Epidermal melanocyte (primary cell): ENCODE results near the gene SLC2A4RG.
A peak's percentile ranks its signal among the peaks of the same experiment; 100 is the strongest.

Source experiments
- DNase-seq: peaks from one replicate; pipeline ENCODE4 v3.0.0; 2011; ENCODE audit warnings: low spot score; ENCODE audit not compliant: insufficient read length

The SLC2A4RG gene, protein sequence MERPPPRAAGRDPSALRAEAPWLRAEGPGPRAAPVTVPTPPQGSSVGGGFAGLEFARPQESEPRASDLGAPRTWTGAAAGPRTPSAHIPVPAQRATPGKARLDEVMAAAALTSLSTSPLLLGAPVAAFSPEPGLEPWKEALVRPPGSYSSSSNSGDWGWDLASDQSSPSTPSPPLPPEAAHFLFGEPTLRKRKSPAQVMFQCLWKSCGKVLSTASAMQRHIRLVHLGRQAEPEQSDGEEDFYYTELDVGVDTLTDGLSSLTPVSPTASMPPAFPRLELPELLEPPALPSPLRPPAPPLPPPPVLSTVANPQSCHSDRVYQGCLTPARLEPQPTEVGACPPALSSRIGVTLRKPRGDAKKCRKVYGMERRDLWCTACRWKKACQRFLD

DNA sequence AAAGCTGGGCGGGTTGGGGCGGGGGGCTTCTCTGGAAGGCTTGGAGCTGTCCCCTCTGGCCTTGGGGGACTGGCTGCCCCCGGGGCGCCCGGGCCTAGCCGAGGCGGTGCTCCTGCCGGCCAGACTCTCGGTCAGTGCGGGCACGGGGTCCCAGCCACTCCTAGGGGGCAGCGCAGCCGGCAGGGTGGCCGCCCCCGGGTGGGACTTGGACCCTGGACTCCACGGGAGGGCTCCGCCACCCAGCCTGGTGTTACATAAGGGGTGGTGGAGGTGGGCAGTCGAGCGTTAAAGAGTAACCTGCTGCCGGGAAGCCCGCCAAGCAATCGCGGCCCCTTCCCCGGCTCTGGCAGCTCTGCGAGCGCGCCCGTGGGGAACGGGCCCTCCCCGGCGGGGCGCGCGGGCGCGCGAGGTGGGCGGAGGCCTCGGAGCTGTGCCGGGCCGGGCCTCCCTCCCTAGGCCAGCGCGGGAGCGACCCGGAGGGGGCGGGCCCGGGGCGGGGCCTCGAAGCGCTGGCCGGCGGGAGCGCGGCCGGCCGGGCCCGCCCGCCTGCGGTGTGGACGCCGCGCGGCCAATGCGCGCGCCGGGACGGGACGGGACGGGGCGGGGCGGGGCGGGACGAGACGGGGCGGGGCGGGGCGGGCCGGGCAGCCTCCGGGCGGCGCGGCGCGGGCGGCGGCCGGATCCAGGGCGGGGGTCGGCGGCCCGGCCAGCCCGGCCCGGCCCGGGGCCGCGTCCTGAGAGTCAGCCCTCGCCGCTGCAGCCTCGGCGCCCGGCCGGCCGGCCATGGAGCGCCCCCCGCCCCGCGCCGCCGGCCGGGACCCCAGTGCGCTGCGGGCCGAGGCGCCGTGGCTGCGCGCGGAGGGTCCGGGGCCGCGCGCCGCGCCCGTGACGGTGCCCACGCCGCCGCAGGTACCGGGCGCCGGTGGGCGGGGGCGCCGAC, at the start of gene SLC2A4RG:
SLC2A4RG (plus strand) TSS at position 647 of the 940 bp plus-strand sequence; CDS start at position 784, 137 bp downstream.
- DNase-seq: peak; percentile 98

DNA sequence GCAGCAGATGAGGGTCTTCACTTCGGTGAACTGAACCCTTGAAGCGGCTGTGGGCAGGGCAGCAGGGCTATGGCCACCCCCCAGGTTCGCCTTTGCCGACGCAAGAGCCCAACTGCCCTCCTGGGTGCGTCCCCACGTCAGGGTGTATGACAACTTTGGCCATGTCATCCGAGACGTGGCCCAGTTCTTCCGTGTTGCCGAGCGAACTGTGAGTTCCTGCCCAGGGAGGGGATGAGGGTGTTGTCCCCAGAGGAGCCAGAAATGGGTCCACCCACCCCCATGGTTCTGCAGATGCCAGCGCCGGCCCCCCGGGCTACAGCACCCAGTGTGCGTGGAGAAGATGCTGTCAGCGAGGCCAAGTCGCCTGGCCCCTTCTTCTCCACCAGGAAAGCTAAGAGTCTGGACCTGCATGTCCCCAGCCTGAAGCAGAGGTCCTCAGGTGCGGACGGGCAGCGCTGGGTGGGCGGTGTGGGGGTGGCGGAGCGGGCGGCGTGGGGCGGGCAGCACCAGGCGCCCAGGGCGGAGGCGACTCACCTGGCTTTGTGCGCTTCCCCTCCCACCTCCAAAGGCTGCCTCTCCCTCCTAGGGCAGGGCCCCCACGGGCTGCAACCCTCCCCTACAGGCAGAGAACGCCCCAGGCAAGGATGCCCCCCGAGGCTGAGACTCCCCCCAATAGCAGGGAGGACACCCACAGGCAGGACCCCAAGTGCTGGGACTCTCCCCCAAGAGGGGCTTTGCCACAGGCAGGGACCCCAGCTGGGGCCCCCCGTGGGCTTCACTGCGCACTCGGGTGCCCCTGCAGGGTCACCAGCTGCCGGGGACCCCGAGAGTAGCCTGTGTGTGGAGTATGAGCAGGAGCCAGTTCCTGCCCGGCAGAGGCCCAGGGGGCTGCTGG, 49.3 kb upstream of the SLC2A4RG start:
- no peak for DNase-seq

DNA sequence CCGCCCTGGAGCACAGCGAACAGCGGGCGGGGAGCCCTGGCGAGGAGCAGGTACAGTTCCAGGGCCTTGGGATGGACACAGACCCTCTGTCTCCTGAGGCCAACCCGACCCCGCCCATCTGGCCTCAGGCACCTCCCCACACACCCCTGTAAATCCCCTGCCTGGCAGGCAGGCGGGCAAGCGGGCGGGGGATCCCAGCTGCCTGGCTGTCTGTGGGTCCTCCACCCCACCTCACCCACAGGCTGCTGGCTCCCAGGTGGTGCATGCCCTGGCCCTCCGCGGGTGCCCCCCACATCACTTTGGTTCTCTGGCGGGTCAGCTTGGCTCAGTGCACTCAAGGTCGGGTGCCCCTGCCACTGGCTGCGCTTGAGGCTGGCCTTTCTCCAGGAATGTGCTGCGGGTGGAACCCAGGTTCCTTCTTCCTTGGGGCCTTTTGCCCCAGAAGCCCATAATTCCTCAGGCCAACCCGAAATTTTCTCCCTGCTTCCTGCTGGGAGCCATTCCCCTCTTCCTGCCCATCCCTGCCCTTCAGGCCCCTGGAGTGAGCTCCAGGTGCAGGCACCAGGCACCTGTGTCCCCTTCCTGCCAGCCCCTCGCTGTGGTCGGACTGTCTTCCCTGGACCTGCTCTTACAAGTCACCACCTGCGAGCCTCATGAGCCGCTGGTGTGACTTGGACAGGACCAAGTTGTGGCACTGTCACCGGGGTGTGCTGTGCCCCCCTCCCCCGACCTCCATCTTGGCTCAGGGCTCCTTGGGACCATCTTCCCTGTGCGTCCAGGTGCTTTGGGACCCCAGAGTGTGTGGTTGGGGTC, 48.5 kb upstream of the SLC2A4RG start:
- DNase-seq: no peak

DNA sequence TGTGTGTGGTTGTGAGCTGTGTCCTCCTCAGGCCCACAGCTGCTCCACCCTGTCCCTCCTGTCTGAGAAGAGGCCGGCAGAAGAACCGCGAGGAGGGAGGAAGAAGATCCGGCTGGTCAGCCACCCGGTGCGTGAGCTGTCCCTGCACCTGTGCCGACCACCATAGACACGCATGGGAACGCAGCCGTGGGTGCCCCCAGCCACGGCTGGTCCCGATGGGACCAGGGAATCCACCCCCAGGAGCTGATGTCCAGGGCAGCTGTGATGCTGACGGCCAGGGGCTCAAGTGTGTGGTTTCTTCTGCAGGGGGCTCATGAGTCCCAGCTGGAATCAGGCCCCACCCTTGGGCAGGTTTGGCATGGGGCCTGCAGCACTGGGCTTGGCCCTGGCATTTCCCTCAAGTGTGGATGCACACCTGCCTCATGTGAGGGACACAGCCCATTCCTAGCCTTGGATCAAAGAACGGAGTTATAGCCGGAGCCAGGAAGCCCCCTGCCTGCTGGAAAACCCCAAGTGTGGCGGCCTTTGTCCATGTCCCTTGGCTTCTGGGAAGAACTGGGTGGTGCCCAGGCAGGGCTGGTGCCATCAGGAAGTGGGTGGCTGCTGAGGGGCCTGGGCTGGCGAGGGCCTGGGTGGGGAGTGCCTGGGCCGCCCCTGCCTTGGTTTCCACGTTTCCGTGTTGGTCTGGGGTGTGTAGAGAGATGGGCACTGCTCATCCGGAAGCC, 47.7 kb upstream of the SLC2A4RG start:
- no peak for DNase-seq

DNA sequence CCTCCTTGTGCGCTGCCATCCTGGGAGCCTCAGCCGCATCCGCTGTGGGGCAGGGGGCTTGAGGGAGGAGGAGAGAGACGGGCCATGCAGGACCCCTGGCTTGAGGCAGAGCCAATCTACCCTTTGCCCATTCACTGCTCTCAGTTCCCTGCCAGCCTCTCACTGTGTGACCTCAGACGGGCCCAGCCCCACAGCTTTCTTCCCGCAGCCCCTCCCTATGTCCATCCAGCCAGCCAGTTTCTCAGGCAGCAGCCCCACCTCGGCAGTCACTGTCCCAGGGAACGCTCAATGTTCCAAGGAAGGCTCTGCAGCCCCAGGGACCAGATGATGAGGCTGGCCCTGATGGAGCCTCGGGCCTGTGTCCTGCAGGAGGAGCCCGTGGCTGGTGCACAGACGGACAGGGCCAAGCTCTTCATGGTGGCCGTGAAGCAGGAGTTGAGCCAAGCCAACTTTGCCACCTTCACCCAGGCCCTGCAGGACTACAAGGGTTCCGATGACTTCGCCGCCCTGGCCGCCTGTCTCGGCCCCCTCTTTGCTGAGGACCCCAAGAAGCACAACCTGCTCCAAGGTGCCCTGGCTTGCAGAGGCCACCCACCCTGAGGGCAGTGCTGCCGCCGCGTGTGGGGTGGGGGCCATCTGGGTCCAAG, 47.0 kb upstream of the SLC2A4RG start:
- DNase-seq: no peak

DNA sequence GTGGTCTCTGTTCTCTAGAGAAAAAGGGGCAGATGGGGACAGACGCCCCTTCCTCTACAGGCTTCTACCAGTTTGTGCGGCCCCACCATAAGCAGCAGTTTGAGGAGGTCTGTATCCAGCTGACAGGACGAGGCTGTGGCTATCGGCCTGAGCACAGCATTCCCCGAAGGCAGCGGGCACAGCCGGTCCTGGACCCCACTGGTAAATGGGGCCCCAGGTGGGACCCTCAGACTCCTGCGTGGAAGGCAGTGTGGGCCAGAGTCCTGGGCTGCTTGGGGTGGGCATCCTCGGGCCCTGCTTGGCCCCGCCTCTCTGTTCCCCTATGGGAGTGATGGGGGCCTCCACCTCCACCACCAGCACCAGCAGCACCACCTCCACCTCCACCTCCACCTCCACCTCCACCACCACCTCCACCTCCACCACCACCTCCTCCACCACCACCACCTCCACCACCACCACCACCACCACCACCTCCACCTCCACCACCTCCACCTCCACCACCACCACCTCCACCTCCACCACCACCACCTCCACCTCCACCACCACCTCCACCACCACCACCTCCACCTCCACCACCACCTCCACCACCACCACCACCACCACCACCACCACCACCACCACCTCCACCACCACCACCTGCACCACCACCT, 46.4 kb upstream of the SLC2A4RG start:
- no peak for DNase-seq

DNA sequence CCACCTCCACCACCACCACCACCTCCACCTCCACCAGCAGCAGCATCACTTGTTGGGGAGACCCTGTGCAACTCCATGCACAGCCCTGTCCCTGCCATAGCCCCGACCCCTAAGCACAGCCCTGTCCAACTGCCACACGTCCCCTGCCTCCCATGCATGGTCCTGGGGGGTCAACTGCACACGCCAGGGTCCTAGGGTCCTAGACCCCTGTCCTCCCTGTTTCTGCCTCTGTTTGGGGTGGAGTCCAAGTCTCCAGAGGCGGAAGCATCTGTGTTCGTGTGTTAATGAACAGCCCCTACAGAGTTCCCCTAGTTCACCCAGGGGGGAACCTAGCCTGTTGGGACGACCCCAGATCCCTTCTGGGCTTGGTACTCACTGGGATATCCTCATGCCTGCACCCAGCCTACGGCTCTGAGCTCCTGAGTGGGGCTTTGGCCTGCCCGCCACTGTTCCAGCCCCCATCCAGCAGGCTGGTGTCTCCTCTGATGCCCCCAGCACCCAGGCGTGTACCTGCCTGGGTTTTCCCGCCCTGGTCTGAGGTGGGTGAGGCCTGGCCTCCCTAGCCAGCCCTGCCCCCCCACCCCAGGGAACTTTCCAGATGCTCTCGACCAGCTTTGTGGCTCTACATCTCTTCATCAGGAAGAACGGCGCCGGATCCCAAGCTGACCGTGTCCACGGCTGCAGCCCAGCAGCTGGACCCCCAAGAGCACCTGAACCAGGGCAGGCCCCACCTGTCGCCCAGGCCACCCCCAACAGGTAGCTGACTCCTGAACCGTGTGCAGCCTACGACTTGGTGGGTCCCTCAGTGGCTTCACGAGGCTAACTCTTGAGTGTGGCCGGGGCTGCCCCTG, 45.6 kb upstream of the SLC2A4RG start:
- no peak for DNase-seq

DNA sequence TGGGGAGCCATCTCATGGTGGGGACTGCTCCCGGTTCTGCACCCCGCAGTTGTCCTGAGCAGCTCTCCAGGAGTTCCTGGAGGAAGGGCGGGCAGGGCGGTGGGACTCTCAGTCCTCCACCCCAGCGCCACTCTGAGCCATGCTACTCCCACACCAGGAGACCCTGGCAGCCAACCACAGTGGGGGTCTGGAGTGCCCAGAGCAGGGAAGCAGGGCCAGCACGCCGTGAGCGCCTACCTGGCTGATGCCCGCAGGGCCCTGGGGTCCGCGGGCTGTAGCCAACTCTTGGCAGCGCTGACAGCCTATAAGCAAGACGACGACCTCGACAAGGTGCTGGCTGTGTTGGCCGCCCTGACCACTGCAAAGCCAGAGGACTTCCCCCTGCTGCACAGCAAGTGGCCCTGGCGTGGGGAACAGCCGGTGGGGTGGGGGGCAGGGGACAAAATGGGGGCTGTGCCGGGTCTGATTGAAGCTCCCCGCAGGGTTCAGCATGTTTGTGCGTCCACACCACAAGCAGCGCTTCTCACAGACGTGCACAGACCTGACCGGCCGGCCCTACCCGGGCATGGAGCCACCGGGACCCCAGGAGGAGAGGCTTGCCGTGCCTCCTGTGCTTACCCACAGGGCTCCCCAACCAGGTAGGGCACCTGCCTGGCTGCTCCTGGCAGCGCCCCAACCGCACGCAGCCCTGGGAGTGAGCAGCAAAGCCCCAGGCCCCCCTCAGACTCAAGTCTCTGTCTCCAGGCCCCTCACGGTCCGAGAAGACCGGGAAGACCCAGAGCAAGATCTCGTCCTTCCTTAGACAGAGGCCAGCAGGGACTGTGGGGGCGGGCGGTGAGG, 44.8 kb upstream of the SLC2A4RG start:
- DNase-seq: no peak

DNA sequence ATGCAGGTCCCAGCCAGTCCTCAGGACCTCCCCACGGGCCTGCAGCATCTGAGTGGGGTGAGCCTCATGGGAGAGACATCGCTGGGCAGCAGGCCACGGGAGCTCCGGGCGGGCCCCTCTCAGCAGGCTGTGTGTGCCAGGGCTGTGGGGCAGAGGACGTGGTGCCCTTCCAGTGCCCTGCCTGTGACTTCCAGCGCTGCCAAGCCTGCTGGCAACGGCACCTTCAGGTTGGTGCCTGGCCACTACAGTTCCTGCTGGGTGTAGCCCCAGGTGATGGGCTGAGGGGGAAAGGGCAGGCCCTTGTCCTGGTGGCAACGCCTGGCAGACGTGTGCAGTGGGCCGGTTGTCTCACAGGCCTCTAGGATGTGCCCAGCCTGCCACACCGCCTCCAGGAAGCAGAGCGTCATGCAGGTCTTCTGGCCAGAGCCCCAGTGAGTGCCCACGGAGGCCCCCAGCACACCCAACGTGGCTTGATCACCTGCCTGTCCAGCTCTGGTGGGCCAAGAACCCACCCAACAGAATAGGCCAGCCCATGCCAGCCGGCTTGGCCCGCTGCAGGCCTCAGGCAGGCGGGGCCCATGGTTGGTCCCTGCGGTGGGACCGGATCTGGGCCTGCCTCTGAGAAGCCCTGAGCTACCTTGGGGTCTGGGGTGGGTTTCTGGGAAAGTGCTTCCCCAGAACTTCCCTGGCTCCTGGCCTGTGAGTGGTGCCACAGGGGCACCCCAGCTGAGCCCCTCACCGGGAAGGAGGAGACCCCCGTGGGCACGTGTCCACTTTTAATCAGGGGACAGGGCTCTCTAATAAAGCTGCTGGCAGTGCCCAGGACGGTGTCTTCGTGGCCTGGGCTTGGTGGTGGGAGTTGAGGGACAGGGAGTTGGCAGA, 43.9 kb upstream of the SLC2A4RG start:
- no peak for DNase-seq

DNA sequence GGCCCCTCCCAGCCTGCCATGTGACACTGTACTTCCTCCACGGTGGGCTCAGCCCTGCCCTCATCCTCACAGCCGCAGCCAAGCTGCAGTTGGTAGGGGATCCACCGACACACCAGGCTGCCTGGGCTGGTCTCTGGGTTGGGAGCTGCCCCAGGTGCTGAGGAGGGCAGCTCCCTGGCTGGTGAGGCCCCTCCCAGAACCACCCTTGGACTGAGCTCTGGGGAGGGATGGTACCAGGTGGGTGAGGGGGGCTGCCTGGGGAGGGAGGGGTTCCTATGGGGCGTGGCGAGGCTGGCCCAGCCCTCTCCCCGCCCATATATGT, 43.3 kb upstream of the SLC2A4RG start:
- DNase-seq: no peak

DNA sequence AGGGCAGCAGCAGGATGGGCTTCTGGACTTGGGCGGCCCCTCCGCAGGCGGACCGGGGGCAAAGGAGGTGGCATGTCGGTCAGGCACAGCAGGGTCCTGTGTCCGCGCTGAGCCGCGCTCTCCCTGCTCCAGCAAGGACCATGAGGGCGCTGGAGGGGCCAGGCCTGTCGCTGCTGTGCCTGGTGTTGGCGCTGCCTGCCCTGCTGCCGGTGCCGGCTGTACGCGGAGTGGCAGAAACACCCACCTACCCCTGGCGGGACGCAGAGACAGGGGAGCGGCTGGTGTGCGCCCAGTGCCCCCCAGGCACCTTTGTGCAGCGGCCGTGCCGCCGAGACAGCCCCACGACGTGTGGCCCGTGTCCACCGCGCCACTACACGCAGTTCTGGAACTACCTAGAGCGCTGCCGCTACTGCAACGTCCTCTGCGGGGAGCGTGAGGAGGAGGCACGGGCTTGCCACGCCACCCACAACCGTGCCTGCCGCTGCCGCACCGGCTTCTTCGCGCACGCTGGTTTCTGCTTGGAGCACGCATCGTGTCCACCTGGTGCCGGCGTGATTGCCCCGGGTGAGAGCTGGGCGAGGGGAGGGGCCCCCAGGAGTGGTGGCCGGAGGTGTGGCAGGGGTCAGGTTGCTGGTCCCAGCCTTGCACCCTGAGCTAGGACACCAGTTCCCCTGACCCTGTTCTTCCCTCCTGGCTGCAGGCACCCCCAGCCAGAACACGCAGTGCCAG, 42.8 kb upstream of the SLC2A4RG start, which contains the start of gene TNFRSF6B:
TNFRSF6B (plus strand) TSS at position 25 of the 729 bp plus-strand sequence; CDS start at position 141, 116 bp downstream.
- DNase-seq: no peak

DNA sequence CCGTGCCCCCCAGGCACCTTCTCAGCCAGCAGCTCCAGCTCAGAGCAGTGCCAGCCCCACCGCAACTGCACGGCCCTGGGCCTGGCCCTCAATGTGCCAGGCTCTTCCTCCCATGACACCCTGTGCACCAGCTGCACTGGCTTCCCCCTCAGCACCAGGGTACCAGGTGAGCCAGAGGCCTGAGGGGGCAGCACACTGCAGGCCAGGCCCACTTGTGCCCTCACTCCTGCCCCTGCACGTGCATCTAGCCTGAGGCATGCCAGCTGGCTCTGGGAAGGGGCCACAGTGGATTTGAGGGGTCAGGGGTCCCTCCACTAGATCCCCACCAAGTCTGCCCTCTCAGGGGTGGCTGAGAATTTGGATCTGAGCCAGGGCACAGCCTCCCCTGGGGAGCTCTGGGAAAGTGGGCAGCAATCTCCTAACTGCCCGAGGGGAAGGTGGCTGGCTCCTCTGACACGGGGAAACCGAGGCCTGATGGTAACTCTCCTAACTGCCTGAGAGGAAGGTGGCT, 42.2 kb upstream of the SLC2A4RG start:
- no peak for DNase-seq

DNA sequence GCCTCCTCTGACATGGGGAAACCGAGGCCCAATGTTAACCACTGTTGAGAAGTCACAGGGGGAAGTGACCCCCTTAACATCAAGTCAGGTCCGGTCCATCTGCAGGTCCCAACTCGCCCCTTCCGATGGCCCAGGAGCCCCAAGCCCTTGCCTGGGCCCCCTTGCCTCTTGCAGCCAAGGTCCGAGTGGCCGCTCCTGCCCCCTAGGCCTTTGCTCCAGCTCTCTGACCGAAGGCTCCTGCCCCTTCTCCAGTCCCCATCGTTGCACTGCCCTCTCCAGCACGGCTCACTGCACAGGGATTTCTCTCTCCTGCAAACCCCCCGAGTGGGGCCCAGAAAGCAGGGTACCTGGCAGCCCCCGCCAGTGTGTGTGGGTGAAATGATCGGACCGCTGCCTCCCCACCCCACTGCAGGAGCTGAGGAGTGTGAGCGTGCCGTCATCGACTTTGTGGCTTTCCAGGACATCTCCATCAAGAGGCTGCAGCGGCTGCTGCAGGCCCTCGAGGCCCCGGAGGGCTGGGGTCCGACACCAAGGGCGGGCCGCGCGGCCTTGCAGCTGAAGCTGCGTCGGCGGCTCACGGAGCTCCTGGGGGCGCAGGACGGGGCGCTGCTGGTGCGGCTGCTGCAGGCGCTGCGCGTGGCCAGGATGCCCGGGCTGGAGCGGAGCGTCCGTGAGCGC, 41.6 kb upstream of the SLC2A4RG start:
- DNase-seq: no peak

DNA sequence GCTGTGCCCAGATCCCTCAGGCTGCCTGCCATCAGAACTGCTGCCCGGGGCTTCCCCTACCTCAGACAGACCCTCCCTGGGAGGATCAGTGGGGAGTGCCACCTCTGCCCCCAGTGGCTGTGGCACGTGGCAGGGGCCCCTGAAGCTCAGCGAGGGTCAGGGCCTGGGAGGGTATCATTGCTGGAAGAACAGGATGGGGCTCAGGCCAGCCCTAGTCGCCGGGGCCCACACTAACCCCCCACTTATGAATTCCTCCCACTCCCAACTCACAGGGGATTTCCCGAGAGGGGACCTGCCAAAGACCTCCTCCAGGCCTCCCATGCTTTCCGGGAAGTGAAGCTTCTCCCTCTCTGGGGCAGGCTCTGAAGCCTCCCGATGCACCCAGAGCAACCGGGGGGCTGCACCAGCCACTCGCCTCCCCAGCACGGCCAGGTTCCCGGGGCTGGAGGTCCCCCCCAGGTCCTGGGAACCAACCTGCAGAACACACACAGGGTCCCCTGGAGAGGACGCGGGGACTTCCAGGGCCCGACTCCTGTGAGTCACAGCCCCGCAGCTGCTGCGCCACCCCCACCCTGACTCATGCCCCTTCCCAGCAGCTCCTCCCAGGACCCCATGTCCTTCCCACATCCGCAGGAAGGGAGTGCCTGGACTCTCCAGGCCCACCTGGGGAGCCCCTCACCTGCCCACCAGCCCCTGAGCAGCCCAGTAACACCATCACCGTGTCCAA, 40.7 kb upstream of the SLC2A4RG start:
- no peak for DNase-seq
